Neural progenitor cell (in vitro differentiated cells): Measurements from ENCODE around the gene FMR1NB. TPM values are rescaled to one million over a fixed set of nuclear protein-coding genes. Genes with fewer than 3 reads are reported as not detected.

Experiments used
- DNase-seq: peaks from one replicate; pipeline ENCODE4 v3.0.0-alpha.2; 2016; ENCODE audit warnings: low spot score
- H2AFZ ChIP-seq: fragments of 200-600 bp; sonication (generic); replicated peaks from 2 replicates; pipeline ENCODE4 v1.6.1; 2016; ENCODE audit warnings: antibody characterized with exemption
- H3F3A ChIP-seq: fragments of 200-600 bp; sonication (generic); 2 replicates; pipeline ENCODE4 v1.6.1; 2016; ENCODE audit warnings: antibody characterized with exemption, low read depth
- H3K27ac ChIP-seq: fragments of 200-600 bp; sonication (generic); 2 replicates; pipeline ENCODE4 v1.5.1; 2016; ENCODE audit warnings: mild to moderate bottlenecking
- H3K27me3 ChIP-seq: fragments of 200-600 bp; sonication (generic); 2 replicates; pipeline ENCODE4 v1.6.1; 2016; ENCODE audit warnings: mild to moderate bottlenecking, moderate library complexity
- H3K36me3 ChIP-seq: fragments of 200-600 bp; sonication (generic); 2 replicates; pipeline ENCODE4 v1.5.1; 2016
- H3K4me1 ChIP-seq: fragments of 200-600 bp; sonication (generic); 2 replicates; pipeline ENCODE4 v1.6.1; 2016; ENCODE audit warnings: mixed run types
- H3K4me2 ChIP-seq: fragments of 200-600 bp; sonication (generic); 2 replicates; pipeline ENCODE4 v1.6.1; 2016
- H3K4me3 ChIP-seq: fragments of 200-600 bp; sonication (generic); 2 replicates; pipeline ENCODE4 v1.5.1; 2016
- H3K79me2 ChIP-seq: fragments of 200-600 bp; sonication (generic); 2 replicates; pipeline ENCODE4 v1.6.1; 2016; ENCODE audit warnings: low read depth
- H3K9ac ChIP-seq: fragments of 200-600 bp; sonication (generic); 2 replicates; pipeline ENCODE4 v1.6.1; 2016
- H3K9me3 ChIP-seq: fragments of 200-600 bp; sonication (generic); 2 replicates; pipeline ENCODE4 v1.5.1; 2016; ENCODE audit warnings: low read depth
- H4K20me1 ChIP-seq: fragments of 200-600 bp; sonication (generic); 2 replicates; pipeline ENCODE4 v1.6.1; 2016; ENCODE audit warnings: low read depth
- H3K27ac Mint-ChIP-seq: 3 replicates; pipeline ENCODE4 v1.8.0; 2021; ENCODE audit warnings: mixed read lengths
- H3K27me3 Mint-ChIP-seq: 2 replicates; pipeline ENCODE4 v1.8.0; 2022; ENCODE audit warnings: low read depth, mild to moderate bottlenecking, inconsistent platforms, moderate library complexity, mixed read lengths; ENCODE audit not compliant: insufficient read depth
- H3K36me3 Mint-ChIP-seq: 3 replicates; pipeline ENCODE4 v1.8.0; 2021; ENCODE audit warnings: mixed read lengths
- H3K4me1 Mint-ChIP-seq: 3 replicates; pipeline ENCODE4 v1.8.0; 2021; ENCODE audit warnings: mixed read lengths
- H3K4me3 Mint-ChIP-seq: 3 replicates; pipeline ENCODE4 v1.8.0; 2021; ENCODE audit warnings: mild to moderate bottlenecking, moderate library complexity, mixed read lengths
- H3K9me3 Mint-ChIP-seq: 3 replicates; pipeline ENCODE4 v1.8.0; 2020; ENCODE audit warnings: mixed read lengths
- EZH2 ChIP-seq: fragments of 200-600 bp; sonication (generic); IDR thresholded peaks from 2 replicates; pipeline ENCODE4 v1.6.1; 2017; ENCODE audit warnings: antibody characterized with exemption, mild to moderate bottlenecking, moderate library complexity
- EZH2phosphoT487 ChIP-seq: fragments of 200-600 bp; sonication (generic); IDR thresholded peaks from 2 replicates; pipeline ENCODE4 v1.6.1; 2017; ENCODE audit warnings: antibody characterized with exemption
- total RNA-seq: library from RNA; depleted of rRNA; stranded (reverse); fragments of >200 nt; gene quantifications from 2 replicates; pipeline ENCODE4 v1.2.3, GENCODE V29; 2015; ENCODE audit warnings: low replicate concordance
- TF ChIP-seq, protein P1 (sequence below): fragments of 200-600 bp; sonication (generic); IDR thresholded peaks from 2 replicates; pipeline ENCODE4 v1.5.1; 2017; ENCODE audit warnings: antibody characterized with exemption, mild to moderate bottlenecking

Gene FMR1NB
- total RNA-seq, 1 donor from 2014 or later, result not detected

GRCh38 chrX:148047200-148047599 lies 66.1 kb downstream of the FMR1NB start:
- Histone ChIP-seq H3K9me3 (no peaks in the 10 kb centered on the region), H3K27me3 (no peaks in the 10 kb centered on the region), H3K4me3 (no peak overlapping the region), H3K4me2 (no peak overlapping the region), H3K4me1 (no peaks in the 10 kb centered on the region), H3K36me3 (no peaks in the 10 kb centered on the region), H3K79me2 (no peaks in the 10 kb centered on the region), H3K9ac (no peak overlapping the region), H3K27ac (no peak overlapping the region), H3F3A (no peaks in the 10 kb centered on the region), H2AFZ (no peak overlapping the region), H4K20me1 (no peaks in the 10 kb centered on the region)
- H3K9me3 Mint-ChIP-seq, result no peaks in the 10 kb centered on the region
- H3K27me3 Mint-ChIP-seq, result no peaks in the 10 kb centered on the region
- no peak overlapping the region for H3K4me3 Mint-ChIP-seq
- no peak overlapping the region for H3K27ac Mint-ChIP-seq
- no peaks in the 10 kb centered on the region for H3K4me1 Mint-ChIP-seq
- H3K36me3 Mint-ChIP-seq, result no peaks in the 10 kb centered on the region
- no peak for TF ChIP-seq EZH2phosphoT487
- TF ChIP-seq EZH2, result no peak
- TF ChIP-seq, protein P1, sequence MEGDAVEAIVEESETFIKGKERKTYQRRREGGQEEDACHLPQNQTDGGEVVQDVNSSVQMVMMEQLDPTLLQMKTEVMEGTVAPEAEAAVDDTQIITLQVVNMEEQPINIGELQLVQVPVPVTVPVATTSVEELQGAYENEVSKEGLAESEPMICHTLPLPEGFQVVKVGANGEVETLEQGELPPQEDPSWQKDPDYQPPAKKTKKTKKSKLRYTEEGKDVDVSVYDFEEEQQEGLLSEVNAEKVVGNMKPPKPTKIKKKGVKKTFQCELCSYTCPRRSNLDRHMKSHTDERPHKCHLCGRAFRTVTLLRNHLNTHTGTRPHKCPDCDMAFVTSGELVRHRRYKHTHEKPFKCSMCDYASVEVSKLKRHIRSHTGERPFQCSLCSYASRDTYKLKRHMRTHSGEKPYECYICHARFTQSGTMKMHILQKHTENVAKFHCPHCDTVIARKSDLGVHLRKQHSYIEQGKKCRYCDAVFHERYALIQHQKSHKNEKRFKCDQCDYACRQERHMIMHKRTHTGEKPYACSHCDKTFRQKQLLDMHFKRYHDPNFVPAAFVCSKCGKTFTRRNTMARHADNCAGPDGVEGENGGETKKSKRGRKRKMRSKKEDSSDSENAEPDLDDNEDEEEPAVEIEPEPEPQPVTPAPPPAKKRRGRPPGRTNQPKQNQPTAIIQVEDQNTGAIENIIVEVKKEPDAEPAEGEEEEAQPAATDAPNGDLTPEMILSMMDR, result no peak
- DNase-seq, result no peak

- Mint-ChIP-seq H3K9me3 (no peaks in the 10 kb centered on the region), H3K27me3 (no peaks in the 10 kb centered on the region), H3K36me3 (no peaks in the 10 kb centered on the region), H3K4me1 (no peaks in the 10 kb centered on the region), H3K27ac (no peak overlapping the region), H3K4me3 (no peak overlapping the region)
- Histone ChIP-seq H3K9ac (no peak overlapping the region), H3F3A (no peaks in the 10 kb centered on the region), H4K20me1 (no peaks in the 10 kb centered on the region), H3K36me3 (no peaks in the 10 kb centered on the region), H3K27ac (no peak overlapping the region), H3K27me3 (no peaks in the 10 kb centered on the region), H3K79me2 (no peaks in the 10 kb centered on the region), H3K4me3 (no peak overlapping the region), H2AFZ (no peak overlapping the region), H3K4me2 (no peak overlapping the region), H3K9me3 (peaks cover 4% of the 10 kb centered on the region), H3K4me1 (no peaks in the 10 kb centered on the region)
- peak; percentile 56 for DNase-seq
- TF ChIP-seq EZH2phosphoT487, result no peak
- TF ChIP-seq, protein P1, result peak; percentile 65
- TF ChIP-seq EZH2, result no peak
Observed at GRCh38 chrX:148049441-148049840, 68.3 kb downstream of the FMR1NB start.

DNA sequence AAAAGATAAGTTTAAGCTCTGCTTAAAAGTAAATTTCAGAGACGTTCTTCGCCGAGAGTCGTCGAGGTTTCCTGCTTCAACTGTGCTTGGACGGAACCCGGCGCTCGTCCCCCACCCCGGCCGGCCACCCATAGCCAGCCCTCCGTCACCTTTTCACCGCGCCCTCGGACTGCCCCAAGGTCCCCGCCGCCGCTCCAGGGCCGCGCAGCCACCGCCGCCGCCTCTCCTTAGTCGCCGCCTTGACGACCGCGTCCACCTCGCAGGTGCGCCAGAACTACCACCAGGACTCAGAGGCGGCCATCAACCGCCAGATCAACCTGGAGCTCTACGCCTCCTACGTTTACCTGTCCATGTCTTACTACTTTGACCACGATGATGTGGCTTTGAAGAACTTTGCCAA lies 70.8 kb downstream of the FMR1NB start:
- Histone ChIP-seq H3K79me2 (no peaks in the 10 kb centered on the region), H3K27ac (no peak overlapping the region), H3K9ac (no peak overlapping the region), H3K27me3 (no peaks in the 10 kb centered on the region), H3K4me1 (no peaks in the 10 kb centered on the region), H4K20me1 (no peaks in the 10 kb centered on the region), H3K4me3 (no peak overlapping the region), H3F3A (no peaks in the 10 kb centered on the region), H3K36me3 (no peaks in the 10 kb centered on the region), H3K4me2 (no peak overlapping the region), H2AFZ (no peak overlapping the region), H3K9me3 (peaks cover 4% of the 10 kb centered on the region)
- H3K4me3 Mint-ChIP-seq, result no peak overlapping the region
- no peaks in the 10 kb centered on the region for H3K9me3 Mint-ChIP-seq
- DNase-seq, result no peak
- H3K27me3 Mint-ChIP-seq, result no peaks in the 10 kb centered on the region
- H3K4me1 Mint-ChIP-seq, result no peaks in the 10 kb centered on the region
- TF ChIP-seq EZH2 (no peak), EZH2phosphoT487 (no peak)
- TF ChIP-seq, protein P1, result no peak
- no peaks in the 10 kb centered on the region for H3K36me3 Mint-ChIP-seq
- no peak overlapping the region for H3K27ac Mint-ChIP-seq
